Heart right ventricle (tissue), 16 donors: ENCODE measurements around the gene CCSER2. TPM values are rescaled to one million over a fixed set of nuclear protein-coding genes. Genes with fewer than 3 reads are reported as not detected.

Source experiments
- ATAC-seq, 8 donors: fragments of 200-7000 bp; cut with Tn5 transposase; one replicate each; pipeline ENCODE4 v1.9.1; 2020; ENCODE audit warnings: mild to moderate bottlenecking in 8 of 8, moderate library complexity in 8 of 8, moderate number of reproducible peaks in 1 of 8
- DNase-seq, 2 donors: peaks; one replicate each; pipeline ENCODE4 v3.0.0-alpha.2; 2020
- H3K27ac ChIP-seq, 10 donors: fragments of 200-600 bp; sonication (generic) in 2 of 10; one replicate each; pipeline versions ENCODE4 v1.5.0 to v1.8.0; 2020 to 2022; ENCODE audit warnings: mild to moderate bottlenecking in 3 of 10
- H3K27me3 ChIP-seq, 7 donors: fragments of 200-600 bp; one replicate each; pipeline ENCODE4 v1.8.0; 2021 to 2022; ENCODE audit warnings: mild to moderate bottlenecking in 2 of 7
- H3K36me3 ChIP-seq, 9 donors: fragments of 200-600 bp; sonication (generic) in 1 of 9; one replicate each; pipeline versions ENCODE4 v1.5.0 to v1.8.0; 2020 to 2022; ENCODE audit warnings: mild to moderate bottlenecking in 2 of 9
- H3K4me1 ChIP-seq, 9 donors: fragments of 200-600 bp; sonication (generic) in 1 of 9; one replicate each; pipeline versions ENCODE4 v1.5.0 to v1.8.0; 2020 to 2022; ENCODE audit warnings: mild to moderate bottlenecking in 4 of 9
- H3K4me3 ChIP-seq, 10 donors: fragments of 200-600 bp; sonication (generic) in 2 of 10; one replicate each; pipeline versions ENCODE4 v1.5.0 to v1.8.0; 2020 to 2022; ENCODE audit warnings: mild to moderate bottlenecking in 7 of 10, moderate library complexity in 2 of 10
- H3K9me3 ChIP-seq, 11 donors: fragments of 200-600 bp in 10 of 11; sonication (generic) in 2 of 11; one replicate each; pipeline versions ENCODE4 v1.5.0 to v1.8.0; 2013 to 2022; ENCODE audit warnings: mild to moderate bottlenecking in 2 of 11, control low read depth in 1 of 11, moderate library complexity in 1 of 11
- WGBS, 2 donors: extraction: QIAGEN DNeasy Blood & Tissue Kit; methylation state at CpG; one replicate each; pipeline ENCODE4 v1.1.7; 2013; ENCODE audit warnings: inconsistent platforms in 1 of 2; 5-methylcytosine and 5-hydroxymethylcytosine counted together
- intact Hi-C, 10 donors: fragments of 100-400 bp; cut with DNase I; formaldehyde crosslinking; loops; one replicate each; pipeline versions ENCODE4 v1.11.1 to v1.14.2; 2022
- polyA plus RNA-seq, 2 donors: library from polyadenylated mRNA; stranded (reverse); fragments of 200-250 nt; gene quantifications; one replicate each; pipeline ENCODE4 v1.2.3, GENCODE V29; 2013
- total RNA-seq, 10 donors: library from RNA; stranded (reverse); fragmentation: NEBNext Ultra II Directional in 3 of 10; extraction: Animal tissue kit (Norgen Biotek cat#: 25700) in 3 of 10; gene quantifications; one replicate each; pipeline versions ENCODE4 v1.2.1 to v1.2.4, GENCODE V29; 2021 to 2023
- TF ChIP-seq, protein P1 (sequence below), 9 donors: fragments of 200-600 bp; sonication (generic) in 2 of 9; IDR thresholded peaks; one replicate each; pipeline versions ENCODE4 v1.5.0 to v1.8.0; 2021 to 2022; ENCODE audit warnings: antibody characterized with exemption in 9 of 9, mild to moderate bottlenecking in 5 of 9, moderate library complexity in 1 of 9
- donor health status: Arrhythmogenic right ventricular cardiomyopathy.
- donor health status: ischemic (EF 13 %, LVEDD 7.1; RV severe dilation, severe dysfunction).
- donor health status: healthy with polysubstance abuse.
- donor health status: DM: no; HTN: yes; CAD: no.
- donor health status: DM: no; HTN: no; CAD: no.
- donor health status: ischemic (EF 25% LVEDD 6.9; RV normal size, moderate dysfunction).
- donor health status: ischemic (EF 25% LVEDD 5.7; RV mildly dilated, moderate dysfunction).
- donor health status: healthy.
- donor health status: DM: yes; HTN: yes; CAD: no.
- donor health status: Ischemic cardiomyopathy.
- donor health status: ischemic (EF 35%, LVEDD 5.7; RV mildly dilated, moderate dysfunction).
- donor health status: nonischemic (EF 11% LVEDD 7.7; RV severe dilation, severe dysfunction).
- donor health status: DM: yes; HTN: yes; CAD: no.
- donor health status: PGD.
- donor health status: ischemic (EF 29% LVEDD 5.4; RV normal size, mild dysfunction).
- donor health status: nonischemic (EF 23%, LVEDD 6.1; RV moderate dilation, normal function).

Gene CCSER2
- total and polyA plus RNA-seq, 12 donors = 27.5 to 252 (median 198) TPM

DNA sequence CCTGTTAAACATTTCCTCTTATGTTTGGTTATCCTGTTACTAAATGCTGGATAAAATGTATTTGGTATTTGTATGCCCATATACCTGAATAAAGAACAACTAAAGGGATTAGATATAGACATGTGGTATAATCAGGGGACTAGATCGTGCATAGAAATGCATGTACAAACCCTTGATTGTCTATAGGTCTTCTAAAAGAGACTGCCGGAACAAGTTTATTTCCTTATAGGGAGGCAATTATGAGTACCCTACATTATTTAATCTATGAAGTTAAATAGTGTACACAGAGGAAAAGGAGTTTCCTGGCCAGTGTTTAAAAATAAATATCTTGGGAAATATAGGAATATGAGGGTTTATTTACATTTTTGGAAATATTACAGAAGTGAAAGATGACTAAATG is 44.6 kb downstream of the CCSER2 start:
- Histone ChIP-seq H3K27ac (no peak overlapping the region), H3K4me1 (peaks cover 0 to 7% (median 0%) of the 10 kb centered on the region in 9 donors), H3K27me3 (no peaks in the 10 kb centered on the region), H3K9me3 (peaks cover 0 to 5% (median 0%) of the 10 kb centered on the region in 11 donors), H3K36me3 (peaks cover 0 to 49% (median 11%) of the 10 kb centered on the region in 9 donors), H3K4me3 (no peak overlapping the region)
- TF ChIP-seq, protein P1, sequence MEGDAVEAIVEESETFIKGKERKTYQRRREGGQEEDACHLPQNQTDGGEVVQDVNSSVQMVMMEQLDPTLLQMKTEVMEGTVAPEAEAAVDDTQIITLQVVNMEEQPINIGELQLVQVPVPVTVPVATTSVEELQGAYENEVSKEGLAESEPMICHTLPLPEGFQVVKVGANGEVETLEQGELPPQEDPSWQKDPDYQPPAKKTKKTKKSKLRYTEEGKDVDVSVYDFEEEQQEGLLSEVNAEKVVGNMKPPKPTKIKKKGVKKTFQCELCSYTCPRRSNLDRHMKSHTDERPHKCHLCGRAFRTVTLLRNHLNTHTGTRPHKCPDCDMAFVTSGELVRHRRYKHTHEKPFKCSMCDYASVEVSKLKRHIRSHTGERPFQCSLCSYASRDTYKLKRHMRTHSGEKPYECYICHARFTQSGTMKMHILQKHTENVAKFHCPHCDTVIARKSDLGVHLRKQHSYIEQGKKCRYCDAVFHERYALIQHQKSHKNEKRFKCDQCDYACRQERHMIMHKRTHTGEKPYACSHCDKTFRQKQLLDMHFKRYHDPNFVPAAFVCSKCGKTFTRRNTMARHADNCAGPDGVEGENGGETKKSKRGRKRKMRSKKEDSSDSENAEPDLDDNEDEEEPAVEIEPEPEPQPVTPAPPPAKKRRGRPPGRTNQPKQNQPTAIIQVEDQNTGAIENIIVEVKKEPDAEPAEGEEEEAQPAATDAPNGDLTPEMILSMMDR (IDR thresholded peaks at IDR 0.05) = no peak
- no peak for ATAC-seq
- 92 to 97% methylated on average over 2 of the region's 2 CpGs for WGBS, 2 donors
- intact Hi-C loops = loop anchor here in 6 of 10 donors (5.0 to 10.0 kb wide), 4 partner anchors 106 to 372 kb away; no protein-coding TSS in a partner anchor
- DNase-seq = no peak

- DNase-seq = no peak
- intact Hi-C loops = loop anchor here in 7 of 10 donors (2.0 to 10.0 kb wide), 5 partner anchors 107 to 370 kb away; no protein-coding TSS in a partner anchor
These were observed 46.1 kb downstream of the CCSER2 start for GRCh38 chr10:84374455-84374854.

GRCh38 chr10:84375011-84375410 is 46.6 kb downstream of the CCSER2 start:
- H3K4me1 ChIP-seq = peaks cover 0 to 7% (median 0%) of the 10 kb centered on the region in 9 donors
- TF ChIP-seq, protein P1 (IDR thresholded peaks at IDR 0.05) = peak; percentile 52 to 80 (median 74)
- peak in 1 of 2 donors; percentile 43 for DNase-seq
- no peak overlapping the region for H3K27ac ChIP-seq
- H3K36me3 ChIP-seq = peaks cover 0 to 51% (median 11%) of the 10 kb centered on the region in 9 donors
- peak in 3 of 8 donors; percentile 16 to 52 (median 37) for ATAC-seq
- intact Hi-C loops = loop anchor here in 9 of 10 donors (1.0 to 10.0 kb wide), 6 partner anchors 108 to 370 kb away; no protein-coding TSS in a partner anchor
- no peak overlapping the region for H3K4me3 ChIP-seq
- H3K27me3 ChIP-seq = no peaks in the 10 kb centered on the region
- no peaks in the 10 kb centered on the region for H3K9me3 ChIP-seq

More at GRCh38 chr10:84374455-84374854, 46.1 kb downstream of the CCSER2 start:
- H3K27ac ChIP-seq = no peak overlapping the region
- H3K27me3 ChIP-seq = no peaks in the 10 kb centered on the region
- H3K4me3 ChIP-seq = no peak overlapping the region
- 51 to 68% methylated on average over 2 of the region's 2 CpGs for WGBS, 2 donors
- H3K9me3 ChIP-seq = no peaks in the 10 kb centered on the region
- no peak for ATAC-seq
- peaks cover 0 to 7% (median 0%) of the 10 kb centered on the region in 9 donors for H3K4me1 ChIP-seq
- peaks cover 0 to 49% (median 11%) of the 10 kb centered on the region in 9 donors for H3K36me3 ChIP-seq
- TF ChIP-seq, protein P1 (IDR thresholded peaks at IDR 0.05) = no peak

- DNase-seq (no peak), ATAC-seq (no peak)
- Histone ChIP-seq H3K36me3 (peaks cover 0 to 58% (median 11%) of the 10 kb centered on the region in 9 donors), H3K4me1 (peaks cover 0 to 7% (median 0%) of the 10 kb centered on the region in 9 donors), H3K27me3 (no peaks in the 10 kb centered on the region), H3K27ac (no peak overlapping the region), H3K9me3 (no peaks in the 10 kb centered on the region), H3K4me3 (no peak overlapping the region)
- WGBS, 2 donors = 90 to 93% methylated on average over 1 of the region's 1 CpG
- TF ChIP-seq, protein P1 (IDR thresholded peaks at IDR 0.05) = no peak
- intact Hi-C loops = loop anchor here in 9 of 10 donors (1.0 to 10.0 kb wide), 7 partner anchors 109 to 369 kb away; no protein-coding TSS in a partner anchor
These were observed 47.5 kb downstream of the CCSER2 start for GRCh38 chr10:84375881-84376280.
